ENCODE results near the gene SLC44A3.

The SLC44A3 gene, protein sequence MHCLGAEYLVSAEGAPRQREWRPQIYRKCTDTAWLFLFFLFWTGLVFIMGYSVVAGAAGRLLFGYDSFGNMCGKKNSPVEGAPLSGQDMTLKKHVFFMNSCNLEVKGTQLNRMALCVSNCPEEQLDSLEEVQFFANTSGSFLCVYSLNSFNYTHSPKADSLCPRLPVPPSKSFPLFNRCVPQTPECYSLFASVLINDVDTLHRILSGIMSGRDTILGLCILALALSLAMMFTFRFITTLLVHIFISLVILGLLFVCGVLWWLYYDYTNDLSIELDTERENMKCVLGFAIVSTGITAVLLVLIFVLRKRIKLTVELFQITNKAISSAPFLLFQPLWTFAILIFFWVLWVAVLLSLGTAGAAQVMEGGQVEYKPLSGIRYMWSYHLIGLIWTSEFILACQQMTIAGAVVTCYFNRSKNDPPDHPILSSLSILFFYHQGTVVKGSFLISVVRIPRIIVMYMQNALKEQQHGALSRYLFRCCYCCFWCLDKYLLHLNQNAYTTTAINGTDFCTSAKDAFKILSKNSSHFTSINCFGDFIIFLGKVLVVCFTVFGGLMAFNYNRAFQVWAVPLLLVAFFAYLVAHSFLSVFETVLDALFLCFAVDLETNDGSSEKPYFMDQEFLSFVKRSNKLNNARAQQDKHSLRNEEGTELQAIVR

DNA sequence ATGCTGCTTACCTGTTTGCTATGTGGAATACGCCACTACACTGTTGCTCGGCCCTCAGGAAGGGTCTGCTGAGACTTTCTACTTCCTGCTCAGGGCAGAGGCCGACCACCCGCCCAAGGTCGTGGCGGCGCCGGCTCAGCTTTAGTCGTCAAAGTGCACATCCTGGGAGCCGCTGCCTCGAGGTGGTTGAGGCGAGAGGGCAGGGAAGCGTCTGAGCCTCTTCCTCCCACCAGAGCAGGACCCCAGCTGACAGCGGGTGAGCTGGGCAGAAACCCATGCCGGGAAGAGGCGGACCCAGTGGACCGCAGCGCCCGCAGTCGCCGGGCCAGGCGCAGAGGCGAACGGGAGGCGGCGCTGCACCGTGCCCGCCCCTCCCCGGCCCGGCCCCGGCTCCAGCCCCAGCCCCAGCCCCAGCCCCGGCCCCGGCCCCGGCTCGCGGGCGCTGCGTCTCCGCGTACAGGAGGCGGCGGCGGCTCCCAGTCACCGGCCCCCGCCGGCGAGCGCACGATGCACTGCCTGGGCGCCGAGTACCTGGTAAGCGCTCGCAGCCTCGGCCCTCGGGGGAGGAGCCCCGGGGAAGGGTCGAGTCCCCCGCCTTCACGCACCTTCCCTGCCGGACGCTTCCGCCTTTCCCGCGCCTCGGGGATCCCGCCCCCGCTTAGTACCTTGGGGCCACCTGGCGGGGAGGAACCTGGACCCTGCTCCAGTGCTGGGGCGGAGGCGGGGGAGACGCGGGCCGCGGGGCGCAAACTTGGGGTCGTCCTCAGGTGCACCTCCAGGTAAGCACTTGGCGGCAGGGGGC lies at the start of gene SLC44A3:
SLC44A3 (plus strand) TSS at position 413 of the 802 bp plus-strand sequence; CDS start at position 508, 95 bp downstream.
- no peak for DNase-seq

GRCh38 chr1:94772230-94772641 lies 47.9 kb upstream of the SLC44A3 start:
- DNase-seq, result no peak

GRCh38 chr1:94772845-94773244 lies 47.3 kb upstream of the SLC44A3 start:
- no peak for DNase-seq

GRCh38 chr1:94773296-94773809 lies 46.8 kb upstream of the SLC44A3 start:
- DNase-seq, result no peak

DNA sequence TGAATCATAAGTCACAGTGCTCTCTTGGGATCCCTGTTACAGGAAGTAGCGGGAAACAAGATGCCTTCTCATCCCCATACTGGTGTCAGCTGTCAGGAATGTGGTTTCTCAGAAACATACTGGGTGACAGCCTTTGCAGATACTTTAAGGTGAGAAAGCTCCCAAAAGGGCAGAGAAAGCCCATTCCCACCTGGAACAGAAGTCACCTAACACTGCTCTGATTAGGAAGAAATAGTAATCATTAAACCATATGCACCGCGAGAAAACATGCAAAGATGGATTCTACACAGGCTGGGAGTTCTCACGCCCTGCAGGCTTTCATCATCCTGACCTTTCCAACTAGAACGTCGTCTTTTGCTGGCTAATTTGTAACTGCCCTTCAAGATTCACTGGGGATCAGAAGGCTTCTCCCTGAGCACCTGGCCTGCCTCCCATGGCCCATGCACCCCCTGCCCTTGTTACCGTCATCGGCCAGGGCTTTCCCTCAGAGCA lies 46.2 kb upstream of the SLC44A3 start:
- no peak for DNase-seq

- no peak for DNase-seq
These were observed 43.7 kb upstream of the SLC44A3 start for GRCh38 chr1:94776474-94776873.

DNA sequence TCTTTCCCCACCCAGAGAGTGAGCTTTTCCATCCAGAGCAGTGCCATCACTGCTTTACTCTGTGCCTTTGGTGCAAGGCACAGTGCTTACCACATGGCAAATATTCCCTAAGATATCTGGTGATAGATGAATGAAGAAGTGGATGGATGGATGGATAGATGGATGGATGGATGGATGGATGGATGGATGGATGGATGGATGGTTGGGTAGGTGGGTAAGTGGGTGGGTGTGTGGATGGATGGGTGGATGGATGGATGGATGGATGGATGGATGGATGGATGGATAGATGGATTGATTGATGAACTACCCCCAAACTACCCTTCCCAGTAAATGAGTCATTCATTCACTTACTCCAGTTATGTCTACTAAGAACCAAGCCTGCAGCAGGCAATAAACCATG lies 42.9 kb upstream of the SLC44A3 start:
- no peak for DNase-seq

GRCh38 chr1:94778808-94779207 lies 41.3 kb upstream of the SLC44A3 start:
- DNase-seq, result no peak

GRCh38 chr1:94783342-94784189 lies 36.6 kb upstream of the SLC44A3 start:
- DNase-seq, result no peak

- no peak for DNase-seq
These were observed 36.0 kb upstream of the SLC44A3 start for GRCh38 chr1:94784190-94784515.

GRCh38 chr1:94787691-94788090 lies 32.5 kb upstream of the SLC44A3 start:
- no peak for DNase-seq

- no peak for DNase-seq
These were observed 29.9 kb upstream of the SLC44A3 start for GRCh38 chr1:94790246-94790645.

GRCh38 chr1:94790670-94791069 lies 29.5 kb upstream of the SLC44A3 start:
- no peak for DNase-seq

DNA sequence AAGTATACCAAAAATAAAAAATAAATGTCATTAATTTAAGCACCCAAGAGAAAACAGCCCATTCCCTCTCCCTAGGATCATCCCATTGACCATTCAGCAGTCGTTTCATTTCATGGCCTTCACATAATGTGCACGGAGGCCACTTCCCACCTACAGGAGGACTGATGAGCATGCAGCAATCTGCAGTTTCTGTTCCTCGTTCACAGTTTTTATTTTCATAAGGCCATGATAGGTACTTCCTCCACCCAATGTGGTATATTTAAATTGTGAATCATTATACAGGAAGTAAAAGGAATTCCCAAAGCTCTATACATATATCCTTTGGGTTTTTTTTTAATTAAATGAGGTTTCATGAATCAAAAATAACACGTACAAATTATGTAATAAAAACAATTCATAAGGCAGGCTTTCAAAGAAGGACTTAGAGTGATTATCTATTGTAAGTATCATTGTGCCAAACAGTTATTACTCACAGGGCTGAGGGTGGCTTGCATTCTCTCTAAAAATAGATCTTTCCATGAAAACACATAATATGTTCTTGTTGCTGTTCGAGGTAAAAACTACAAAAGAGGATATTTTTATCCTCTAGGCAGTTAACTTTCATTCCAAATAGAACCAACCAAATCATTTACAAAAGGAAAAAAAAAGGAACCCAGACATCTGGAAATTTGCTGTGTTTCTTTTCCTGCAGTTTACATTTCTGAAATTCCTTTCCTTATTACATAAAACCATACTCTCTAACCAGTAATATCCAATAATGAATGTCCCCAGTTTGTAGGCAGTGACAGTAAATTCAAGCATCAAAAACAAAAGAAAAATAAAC lies 27.5 kb upstream of the SLC44A3 start:
- no peak for DNase-seq

- DNase-seq, result no peak
These were observed 26.9 kb upstream of the SLC44A3 start for GRCh38 chr1:94793296-94793656.

DNA sequence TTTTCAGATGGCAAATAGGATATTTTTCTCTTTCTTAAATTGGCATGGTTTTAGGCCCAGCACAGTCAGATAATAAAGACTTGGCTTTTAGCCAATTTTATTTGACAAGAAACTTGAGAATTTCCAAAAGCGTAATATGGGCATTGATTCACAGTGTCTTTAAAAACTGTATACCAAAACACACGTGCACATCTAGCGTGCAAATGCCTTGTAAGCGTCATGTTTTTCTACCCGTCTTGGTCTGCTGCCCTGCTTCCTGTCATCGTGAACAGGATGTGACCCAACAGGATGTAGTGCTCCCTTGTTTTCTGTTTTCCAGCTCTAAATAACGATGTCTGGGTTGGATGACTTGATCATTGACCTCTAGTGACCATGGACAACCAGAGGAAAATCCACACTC lies 24.7 kb upstream of the SLC44A3 start:
- DNase-seq, result no peak

DNA sequence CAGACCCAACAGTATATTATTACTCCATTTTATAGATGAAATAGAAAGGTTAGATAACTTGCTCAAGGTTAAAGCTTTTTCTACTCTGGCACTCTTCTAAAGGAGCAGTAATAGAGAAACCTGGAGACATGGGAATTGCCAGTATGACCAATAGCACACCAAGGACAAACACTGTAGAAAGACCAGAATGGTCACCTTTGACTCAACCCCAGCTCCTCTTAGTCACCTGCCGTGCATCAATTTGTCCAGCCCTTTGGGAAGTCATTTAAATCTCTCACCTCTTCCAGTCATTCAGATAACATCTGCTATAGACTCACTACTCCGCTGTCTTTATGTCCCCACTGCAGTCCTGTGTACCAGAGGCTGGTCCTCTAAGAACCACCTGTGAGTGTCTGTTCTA lies 23.9 kb upstream of the SLC44A3 start:
- DNase-seq, result no peak

GRCh38 chr1:94797291-94797690 lies 22.9 kb upstream of the SLC44A3 start:
- DNase-seq, result no peak

DNA sequence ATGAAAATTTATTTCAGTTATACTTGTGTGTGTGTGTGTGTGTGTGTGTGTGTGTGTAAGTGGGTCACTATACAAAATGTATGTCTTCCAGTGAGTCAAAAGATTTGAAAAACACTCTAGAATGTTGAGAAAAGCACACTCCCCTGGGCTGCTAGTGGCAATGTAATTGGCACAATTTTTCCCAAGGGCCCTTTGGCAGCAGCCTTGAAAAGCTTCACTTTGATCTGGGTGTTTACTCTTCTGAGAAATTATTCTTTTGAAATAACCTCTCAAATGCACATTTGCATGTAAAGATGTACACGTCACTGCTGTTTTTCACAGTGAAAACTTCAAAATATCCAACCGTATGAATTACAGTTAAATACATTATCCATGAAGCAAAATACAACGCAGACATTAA lies 22.1 kb upstream of the SLC44A3 start:
- no peak for DNase-seq

DNA sequence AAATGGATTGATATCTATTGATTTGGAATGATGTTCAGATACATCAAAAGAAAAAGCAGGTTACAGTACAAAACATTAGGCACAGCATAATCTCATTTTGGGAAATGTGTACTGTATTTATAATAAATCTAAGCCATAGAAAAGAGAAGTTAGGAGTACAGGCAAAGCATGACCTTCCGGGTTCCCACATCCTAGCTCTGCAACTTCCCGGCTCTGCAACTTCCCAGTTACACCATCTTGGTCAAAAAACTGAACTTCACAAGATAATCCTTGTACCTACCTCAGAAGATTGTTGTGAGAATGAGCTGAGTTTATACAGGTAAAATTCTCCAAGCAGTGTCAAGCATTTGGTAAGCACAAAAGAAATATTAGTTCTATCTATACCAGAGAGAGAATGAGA lies 21.7 kb upstream of the SLC44A3 start:
- no peak for DNase-seq

DNA sequence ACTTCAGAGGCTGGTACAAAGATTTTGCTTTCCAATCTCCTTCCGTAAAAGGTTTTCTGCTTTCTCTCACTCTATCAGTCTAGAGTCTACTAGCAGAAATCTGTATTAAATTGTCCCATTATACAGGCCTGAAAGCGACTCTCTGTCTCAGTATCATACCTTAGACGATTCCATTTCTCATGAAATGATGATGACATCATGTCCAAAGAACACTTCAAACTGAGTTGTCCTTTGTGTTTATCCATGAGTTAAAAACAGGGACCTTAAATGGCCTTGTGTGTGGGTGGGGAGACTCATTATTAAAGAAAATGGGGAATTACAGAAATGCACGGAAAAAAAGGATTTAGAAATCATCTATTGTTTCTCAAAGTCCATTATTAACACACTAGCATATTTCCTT lies 21.0 kb upstream of the SLC44A3 start:
- no peak for DNase-seq
